GOT3 (cell line): Measurements from ENCODE around the gene KRTAP29-1.
"Not testable (repeated sequence)": the region's sequence is repeated elsewhere in the genome, so short reads cannot be mapped to it uniquely, and the experiment has no call there.

Source experiments
- DNase-seq: peaks from one replicate; lab custom pipeline; 2025; ENCODE audit warnings: mixed read lengths; lab: John Stamatoyannopoulos, UW

KRTAP29-1 gene

GRCh38 chr17:41301916-41302901 is at the start of gene KRTAP29-1:
KRTAP29-1 (minus strand) TSS chr17:41302851; CDS start chr17:41302851, 0 bp downstream.
- no peak for DNase-seq

- DNase-seq: no peak
These were observed 48.5 kb upstream of the KRTAP29-1 start for GRCh38 chr17:41351177-41351576.

GRCh38 chr17:41350381-41350878 is 47.8 kb upstream of the KRTAP29-1 start, which contains the start of gene KRT33A:
KRT33A (minus strand) TSS chr17:41350828; CDS start chr17:41350767, 61 bp downstream.
- DNase-seq: not testable (repeated sequence)

GRCh38 chr17:41347869-41348760 is 45.5 kb upstream of the KRTAP29-1 start:
- DNase-seq: no peak

DNA sequence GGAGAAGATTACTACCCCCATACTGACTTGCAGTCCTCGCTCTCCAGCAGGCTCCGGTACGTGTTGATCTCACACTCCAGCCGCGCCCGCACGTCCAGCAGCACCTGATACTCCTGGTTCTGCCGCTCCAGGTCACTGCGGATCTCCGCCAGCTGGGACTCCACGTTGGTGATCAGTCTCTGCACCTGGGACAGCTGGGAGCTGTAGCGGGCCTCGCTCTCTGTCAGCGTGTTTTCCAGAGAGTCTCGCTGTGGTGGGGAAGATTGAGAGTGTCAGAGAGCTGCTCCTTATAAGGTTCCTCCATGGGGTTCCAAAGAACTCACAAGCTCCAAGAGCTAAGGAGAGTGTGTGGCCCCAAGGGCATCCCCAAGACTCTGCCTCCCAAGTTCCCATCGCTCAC is 43.8 kb upstream of the KRTAP29-1 start:
- not testable (repeated sequence) for DNase-seq

DNA sequence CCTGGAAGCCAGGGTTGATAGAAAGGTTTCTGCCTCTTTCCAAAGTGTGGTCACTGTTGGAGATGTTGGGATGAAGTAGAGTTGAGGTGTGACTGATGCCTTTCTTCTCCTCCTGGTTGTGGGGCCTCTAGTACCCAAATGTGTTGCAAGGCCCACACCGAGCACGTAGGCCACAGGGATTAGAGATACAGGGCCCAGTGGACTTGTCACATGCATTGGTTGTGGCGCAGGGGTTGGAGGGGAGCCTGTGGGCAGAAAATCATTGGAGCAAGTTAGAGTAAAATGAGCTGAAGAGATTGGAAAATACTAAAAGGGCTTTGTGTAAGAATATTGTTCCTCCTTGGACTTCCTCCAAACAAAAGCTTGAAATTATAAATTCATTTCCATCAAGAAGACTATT is 43.3 kb upstream of the KRTAP29-1 start:
- no peak for DNase-seq

DNA sequence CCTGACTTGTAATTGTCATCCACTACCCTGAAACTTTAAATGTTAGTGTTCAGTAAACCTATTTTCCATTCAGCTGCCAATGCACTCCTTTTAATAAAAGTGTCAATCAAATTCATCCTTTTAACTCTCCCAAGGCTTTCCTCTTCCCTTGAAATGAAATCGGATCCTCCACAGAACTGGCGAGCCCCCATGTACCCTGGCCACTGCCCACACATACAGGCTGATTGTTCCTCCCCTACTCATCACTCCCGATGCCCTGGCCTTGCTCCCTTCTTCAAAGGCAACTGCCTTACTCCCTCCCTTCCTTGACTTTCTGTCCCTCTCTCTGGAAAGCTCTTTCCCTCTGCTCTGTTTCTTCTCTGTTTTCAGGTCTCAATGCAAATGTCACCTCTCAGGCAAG is 40.4 kb upstream of the KRTAP29-1 start:
- no peak for DNase-seq

- no peak for DNase-seq
These were observed 38.5 kb upstream of the KRTAP29-1 start for GRCh38 chr17:41340934-41341861.

DNA sequence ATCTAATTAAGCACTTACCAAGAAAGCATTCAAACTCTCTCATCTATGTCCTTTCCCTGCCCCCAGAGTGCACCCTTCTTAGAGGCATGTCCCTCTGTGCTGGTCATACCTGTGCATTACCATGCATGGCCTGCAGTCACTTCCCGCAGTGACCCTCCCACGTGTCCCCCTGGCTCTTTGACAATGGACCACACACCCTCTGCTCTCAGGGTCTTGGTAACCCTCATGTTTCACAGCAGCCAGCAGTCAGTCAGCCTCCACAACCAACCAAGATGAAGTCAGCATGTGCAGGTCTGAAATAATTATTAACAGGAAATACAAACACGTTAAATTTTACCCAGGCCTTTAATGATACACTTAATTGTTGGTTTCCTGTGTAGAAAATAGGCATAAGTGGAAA is 37.8 kb upstream of the KRTAP29-1 start:
- DNase-seq: no peak

DNA sequence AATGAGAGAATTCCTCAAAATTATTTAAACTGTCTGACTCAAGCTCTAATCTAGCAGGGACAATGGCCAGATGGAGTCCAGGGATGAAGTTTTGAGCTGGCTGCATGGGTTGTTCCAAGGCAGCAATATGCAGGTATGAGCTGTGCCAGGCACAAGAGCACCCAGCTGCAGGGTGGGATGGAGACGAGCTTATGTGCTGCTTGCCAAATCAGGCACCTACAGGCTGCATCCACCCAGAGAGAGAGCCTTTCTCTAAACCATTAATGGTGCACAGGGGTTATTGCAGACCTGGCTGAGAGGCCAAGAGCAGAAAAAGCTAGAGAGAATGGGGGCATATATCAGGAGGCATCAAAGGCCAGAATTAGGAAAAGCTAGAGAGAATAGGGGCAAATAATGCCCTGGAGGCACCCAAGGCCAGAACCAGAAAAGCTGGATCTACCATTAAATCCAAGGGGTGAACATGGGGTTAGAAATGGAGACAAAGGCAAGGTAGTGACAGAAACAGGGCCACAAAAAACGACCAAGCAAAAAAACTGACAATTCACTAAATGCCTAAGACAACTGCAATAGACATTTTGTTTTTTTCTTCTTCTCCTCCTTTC is 37.0 kb upstream of the KRTAP29-1 start:
- DNase-seq: no peak

DNA sequence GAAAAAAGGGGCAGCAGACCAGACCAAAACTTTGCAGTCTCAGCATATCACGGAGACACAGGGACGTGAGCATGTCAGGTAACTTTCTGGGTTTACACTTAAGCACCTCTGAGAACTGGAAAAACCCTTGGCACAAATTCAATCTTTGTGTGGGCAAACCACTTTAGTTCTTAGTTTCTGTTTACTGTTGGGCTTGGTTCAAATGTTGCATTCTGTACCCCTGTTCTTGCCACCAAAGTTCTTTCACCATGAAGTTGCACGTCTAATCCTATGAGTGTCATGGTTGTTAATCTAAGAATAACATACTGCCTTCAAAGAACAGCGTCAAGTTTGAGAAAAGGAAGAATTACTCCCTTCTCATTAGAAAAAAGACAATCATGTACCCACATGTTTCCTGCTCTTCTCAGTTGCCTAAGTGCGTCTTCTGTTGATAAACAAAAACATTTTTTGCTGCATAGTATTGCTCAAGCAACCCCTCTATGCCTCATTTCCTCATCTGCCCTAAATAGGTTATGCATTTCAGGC is 36.4 kb upstream of the KRTAP29-1 start:
- no peak for DNase-seq

GRCh38 chr17:41335747-41336146 is 33.1 kb upstream of the KRTAP29-1 start:
- DNase-seq: no peak

DNA sequence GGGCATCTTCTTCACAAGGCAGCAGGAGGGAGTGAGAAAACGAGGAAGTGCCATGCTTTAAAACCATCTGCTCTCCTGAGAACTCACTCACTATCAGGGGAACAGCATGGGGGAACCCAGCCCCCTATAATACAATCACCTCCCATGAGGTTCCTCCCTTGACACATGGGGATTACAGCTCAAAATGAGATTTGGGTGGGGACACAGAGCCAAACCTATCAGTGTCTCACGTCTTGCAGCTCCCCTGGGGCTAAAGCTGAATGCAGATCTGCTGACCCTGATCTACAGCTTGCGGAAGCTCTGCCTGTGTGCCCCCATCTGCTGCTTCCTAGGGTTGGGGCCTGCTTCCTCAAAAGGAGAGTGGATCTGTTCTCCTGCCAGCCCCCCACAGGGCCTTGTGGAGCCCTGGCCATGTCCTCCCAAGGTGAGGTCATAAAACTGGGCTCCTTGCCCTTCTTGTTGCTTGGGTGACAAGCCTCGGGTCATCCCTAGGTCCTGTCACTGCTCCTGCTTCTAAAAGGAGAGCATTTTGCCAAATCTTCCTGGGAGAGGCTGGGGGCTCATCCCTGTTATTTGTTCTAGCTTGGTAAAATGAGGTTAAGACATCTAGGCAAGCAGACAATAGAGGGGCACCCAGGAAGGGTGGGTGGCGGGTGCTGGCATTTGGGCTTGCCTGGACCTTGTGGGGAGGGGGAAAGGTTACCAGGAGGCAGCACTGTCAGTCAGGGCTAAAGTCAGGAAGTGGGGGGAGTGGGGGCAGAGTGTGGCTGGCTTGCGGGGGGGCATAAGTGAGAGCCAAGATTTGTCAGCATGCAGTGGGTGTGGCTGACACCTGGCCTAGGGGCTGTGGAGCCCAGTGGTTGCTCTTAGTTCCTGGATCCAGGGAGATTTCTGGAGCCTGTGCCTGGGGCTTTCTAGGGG is 32.0 kb upstream of the KRTAP29-1 start:
- no peak for DNase-seq

- DNase-seq: no peak
These were observed 31.2 kb upstream of the KRTAP29-1 start for GRCh38 chr17:41333836-41334235.

- DNase-seq: no peak
These were observed 30.4 kb upstream of the KRTAP29-1 start for GRCh38 chr17:41333098-41333497.

- no peak for DNase-seq
These were observed 29.6 kb upstream of the KRTAP29-1 start for GRCh38 chr17:41332239-41332638.

DNA sequence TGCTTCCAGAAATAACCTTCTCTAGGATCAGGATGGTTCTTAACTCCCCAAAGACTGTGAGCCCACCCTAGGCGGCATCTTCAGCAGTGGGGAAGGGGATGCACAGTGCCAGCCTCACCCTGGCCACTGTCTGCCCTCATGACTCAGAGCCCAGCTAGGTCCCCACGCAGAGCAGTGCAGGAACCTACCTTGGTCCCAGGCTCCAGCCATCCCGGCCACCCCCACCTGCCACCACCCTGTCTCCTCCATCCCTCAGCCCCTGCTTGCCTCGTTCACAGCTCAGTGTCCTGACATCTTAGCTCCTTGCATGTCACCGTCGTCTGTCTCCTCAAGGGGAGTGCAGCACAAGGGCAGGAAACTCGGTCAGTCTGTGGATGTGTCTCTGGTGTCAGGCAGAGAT is 29.0 kb upstream of the KRTAP29-1 start:
- DNase-seq: no peak

- no peak for DNase-seq
These were observed 26.8 kb upstream of the KRTAP29-1 start for GRCh38 chr17:41329279-41329948.

- DNase-seq: no peak
These were observed 25.6 kb upstream of the KRTAP29-1 start for GRCh38 chr17:41328207-41328606.
